Osteoblast (primary cell): Measurements from ENCODE around the gene SH2B2. TPM values are rescaled to one million over a fixed set of nuclear protein-coding genes. Genes with fewer than 3 reads are reported as not detected.
A peak's percentile ranks its signal among the peaks of the same experiment; 100 is the strongest.

Source experiments
- DNase-seq: peaks from one replicate; pipeline ENCODE4 v3.0.0; 2011; ENCODE audit warnings: low spot score, mixed read lengths; ENCODE audit not compliant: insufficient read length; ENCODE audit errors: missing footprints
- H2AFZ ChIP-seq: 2 replicates; pipeline ENCODE4 v1.6.0; 2011; ENCODE audit warnings: mild to moderate bottlenecking, low read length
- H3K27ac ChIP-seq: 2 replicates; pipeline ENCODE4 v1.5.1; 2011; ENCODE audit warnings: mild to moderate bottlenecking, low read depth, low read length, moderate library complexity
- H3K27me3 ChIP-seq: 2 replicates; pipeline ENCODE4 v1.6.0; 2012; ENCODE audit warnings: mild to moderate bottlenecking, control low read depth, inconsistent platforms, low read length, moderate library complexity; ENCODE audit not compliant: insufficient read depth
- H3K36me3 ChIP-seq: 2 replicates; pipeline ENCODE4 v1.5.1; 2011; ENCODE audit warnings: mild to moderate bottlenecking, low read length, control low read depth, moderate library complexity; ENCODE audit not compliant: insufficient read depth
- H3K4me1 ChIP-seq: 2 replicates; pipeline ENCODE4 v1.5.1; 2011; ENCODE audit warnings: mild to moderate bottlenecking, low read length, control low read depth, moderate library complexity; ENCODE audit not compliant: insufficient read depth
- H3K4me2 ChIP-seq: 2 replicates; pipeline ENCODE4 v1.6.0; 2011; ENCODE audit warnings: mild to moderate bottlenecking, low read length; ENCODE audit not compliant: insufficient read depth
- H3K4me3 ChIP-seq: fragments of 200-600 bp; sonication (generic); 3 replicates; pipeline ENCODE4 v1.5.1; 2012; ENCODE audit warnings: mild to moderate bottlenecking, low read length, inconsistent platforms; ENCODE audit not compliant: insufficient read depth
- H3K79me2 ChIP-seq: 2 replicates; pipeline ENCODE4 v1.6.0; 2012; ENCODE audit warnings: mild to moderate bottlenecking, low read length, control low read depth, inconsistent platforms; ENCODE audit not compliant: insufficient read depth
- H3K9me3 ChIP-seq: 2 replicates; pipeline ENCODE4 v1.5.1; 2011; ENCODE audit warnings: low read depth, low read length, control low read depth
- H4K20me1 ChIP-seq: 2 replicates; pipeline ENCODE4 v1.6.0; 2012; ENCODE audit warnings: mild to moderate bottlenecking, low read length, control low read depth; ENCODE audit not compliant: insufficient read depth
- total RNA-seq: library from RNA; depleted of rRNA; stranded (reverse); fragments of >200 nt; gene quantifications from 2 replicates; pipeline ENCODE4 v1.2.3, GENCODE V29; 2012
- TF ChIP-seq, protein P1 (sequence below): IDR thresholded peaks from 2 replicates; pipeline ENCODE4 v1.5.1; 2011; ENCODE audit warnings: mild to moderate bottlenecking, low read depth, low read length, moderate library complexity; ENCODE audit errors: extremely low read depth

SH2B2 gene
- total RNA-seq, 1 donor, result 2.2 TPM

- H4K20me1 ChIP-seq, result peaks cover 15% of the 10 kb centered on the region
- no peak overlapping the region for H3K4me3 ChIP-seq
- H3K9me3 ChIP-seq, result no peaks in the 10 kb centered on the region
- no peaks in the 10 kb centered on the region for H3K36me3 ChIP-seq
- H3K4me1 ChIP-seq, result peaks cover 14% of the 10 kb centered on the region
- TF ChIP-seq, protein P1, sequence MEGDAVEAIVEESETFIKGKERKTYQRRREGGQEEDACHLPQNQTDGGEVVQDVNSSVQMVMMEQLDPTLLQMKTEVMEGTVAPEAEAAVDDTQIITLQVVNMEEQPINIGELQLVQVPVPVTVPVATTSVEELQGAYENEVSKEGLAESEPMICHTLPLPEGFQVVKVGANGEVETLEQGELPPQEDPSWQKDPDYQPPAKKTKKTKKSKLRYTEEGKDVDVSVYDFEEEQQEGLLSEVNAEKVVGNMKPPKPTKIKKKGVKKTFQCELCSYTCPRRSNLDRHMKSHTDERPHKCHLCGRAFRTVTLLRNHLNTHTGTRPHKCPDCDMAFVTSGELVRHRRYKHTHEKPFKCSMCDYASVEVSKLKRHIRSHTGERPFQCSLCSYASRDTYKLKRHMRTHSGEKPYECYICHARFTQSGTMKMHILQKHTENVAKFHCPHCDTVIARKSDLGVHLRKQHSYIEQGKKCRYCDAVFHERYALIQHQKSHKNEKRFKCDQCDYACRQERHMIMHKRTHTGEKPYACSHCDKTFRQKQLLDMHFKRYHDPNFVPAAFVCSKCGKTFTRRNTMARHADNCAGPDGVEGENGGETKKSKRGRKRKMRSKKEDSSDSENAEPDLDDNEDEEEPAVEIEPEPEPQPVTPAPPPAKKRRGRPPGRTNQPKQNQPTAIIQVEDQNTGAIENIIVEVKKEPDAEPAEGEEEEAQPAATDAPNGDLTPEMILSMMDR, result no peak
- no peak overlapping the region for H3K27ac ChIP-seq
- DNase-seq, result no peak
- peaks cover 2% of the 10 kb centered on the region for H3K27me3 ChIP-seq
- H2AFZ ChIP-seq, result no peak overlapping the region
- H3K79me2 ChIP-seq, result no peaks in the 10 kb centered on the region
- no peak overlapping the region for H3K4me2 ChIP-seq
Measured at GRCh38 chr7:102289057-102289456, 2.4 kb downstream of the SH2B2 start.

GRCh38 chr7:102291056-102291915, 4.6 kb downstream of the SH2B2 start:
- Histone ChIP-seq H3K27ac (no peak overlapping the region), H2AFZ (no peak overlapping the region), H3K4me3 (no peak overlapping the region), H3K9me3 (no peaks in the 10 kb centered on the region), H4K20me1 (peaks cover 15% of the 10 kb centered on the region), H3K4me2 (no peak overlapping the region), H3K36me3 (no peaks in the 10 kb centered on the region), H3K4me1 (peaks cover 9% of the 10 kb centered on the region), H3K27me3 (no peaks in the 10 kb centered on the region), H3K79me2 (no peaks in the 10 kb centered on the region)
- peak; percentile 88 for DNase-seq
- TF ChIP-seq, protein P1, result no peak

GRCh38 chr7:102291916-102292267, 5.2 kb downstream of the SH2B2 start:
- Histone ChIP-seq H3K36me3 (no peaks in the 10 kb centered on the region), H3K4me2 (no peak overlapping the region), H3K27me3 (no peaks in the 10 kb centered on the region), H3K9me3 (no peaks in the 10 kb centered on the region), H4K20me1 (peaks cover 15% of the 10 kb centered on the region), H3K79me2 (no peaks in the 10 kb centered on the region), H3K27ac (no peak overlapping the region), H3K4me1 (peaks cover 8% of the 10 kb centered on the region), H3K4me3 (no peak overlapping the region), H2AFZ (no peak overlapping the region)
- DNase-seq, result peak; percentile 77
- TF ChIP-seq, protein P1, result no peak
